CMK (cell line): ENCODE data around the gene IL13RA2.

ENCODE experiments used
- DNase-seq: peaks from one replicate; pipeline ENCODE4 v3.0.0-alpha.2; 2010; ENCODE audit warnings: low read depth

The IL13RA2 gene

GRCh38 chrX:115017455-115017854 lies at the start of gene IL13RA2:
Gene IL13RA2, minus strand, starts transcription at chrX:115017616. Its CDS starts 347 bp downstream, at chrX:115017269.
- DNase-seq, result no peak

- DNase-seq, result no peak
Observed at GRCh38 chrX:115065304-115065703, 47.9 kb upstream of the IL13RA2 start.

- no peak for DNase-seq
Observed at GRCh38 chrX:115060013-115060412, 42.6 kb upstream of the IL13RA2 start.

- DNase-seq, result no peak
Observed at GRCh38 chrX:115058276-115058675, 40.9 kb upstream of the IL13RA2 start.

- no peak for DNase-seq
Observed at GRCh38 chrX:115054876-115055275, 37.5 kb upstream of the IL13RA2 start.

- DNase-seq, result no peak
Observed at GRCh38 chrX:115053223-115053622, 35.8 kb upstream of the IL13RA2 start.

- no peak for DNase-seq
Observed at GRCh38 chrX:115047715-115048114, 30.3 kb upstream of the IL13RA2 start.

GRCh38 chrX:115047181-115047580 lies 29.8 kb upstream of the IL13RA2 start:
- DNase-seq, result no peak

GRCh38 chrX:115040417-115040816 lies 23.0 kb upstream of the IL13RA2 start:
- DNase-seq, result no peak

- DNase-seq, result no peak
Observed at GRCh38 chrX:115038406-115038805, 21.0 kb upstream of the IL13RA2 start.

GRCh38 chrX:115036029-115036428 lies 18.6 kb upstream of the IL13RA2 start:
- DNase-seq, result no peak

- no peak for DNase-seq
Observed at GRCh38 chrX:115031989-115032388, 14.6 kb upstream of the IL13RA2 start.

GRCh38 chrX:115030625-115031024 lies 13.2 kb upstream of the IL13RA2 start:
- no peak for DNase-seq

GRCh38 chrX:115029869-115030570 lies 12.6 kb upstream of the IL13RA2 start:
- DNase-seq, result no peak

GRCh38 chrX:115029440-115029839 lies 12.0 kb upstream of the IL13RA2 start:
- DNase-seq, result no peak

- DNase-seq, result no peak
Observed at GRCh38 chrX:115023811-115024210, 6.4 kb upstream of the IL13RA2 start.

GRCh38 chrX:115023139-115023538 lies 5.7 kb upstream of the IL13RA2 start:
- no peak for DNase-seq

- DNase-seq, result no peak
Observed at GRCh38 chrX:115021121-115021520, 3.7 kb upstream of the IL13RA2 start.

- no peak for DNase-seq
Observed at GRCh38 chrX:115018944-115019343, 1.5 kb upstream of the IL13RA2 start.

- DNase-seq, result no peak
Observed at GRCh38 chrX:115018040-115018647, 728 bp upstream of the IL13RA2 start.

- no peak for DNase-seq
Observed at GRCh38 chrX:115013705-115014104, 3.7 kb downstream of the IL13RA2 start.

GRCh38 chrX:115011428-115011827 lies 6.0 kb downstream of the IL13RA2 start:
- DNase-seq, result no peak

GRCh38 chrX:114999906-115000305 lies 17.5 kb downstream of the IL13RA2 start:
- DNase-seq, result no peak

- DNase-seq, result no peak
Observed at GRCh38 chrX:114997779-114998178, 19.6 kb downstream of the IL13RA2 start.
